Measurements from ENCODE around the gene COL23A1.
"Not testable (repeated sequence)": the region's sequence is repeated elsewhere in the genome, so short reads cannot be mapped to it uniquely, and the experiment has no call there.

The COL23A1 gene

DNA sequence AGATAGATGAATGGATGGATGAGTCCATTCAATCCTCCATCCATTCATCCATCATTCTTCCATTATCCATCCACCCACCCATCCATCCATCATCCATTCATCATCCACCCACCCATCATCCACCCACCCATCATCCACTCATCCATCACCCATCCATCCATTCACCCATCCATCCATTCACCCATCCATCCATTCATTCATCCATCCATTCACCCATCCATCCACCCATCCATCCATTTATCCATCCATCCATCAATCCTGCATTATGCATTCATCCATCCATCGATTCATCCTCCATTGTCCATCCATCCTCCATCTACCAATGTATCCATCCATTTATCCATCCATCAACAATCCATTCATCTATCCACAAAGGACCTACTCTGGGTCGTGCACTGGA lies 344.8 kb downstream of the COL23A1 start:
- peaks cover 34% of the 10 kb centered on the region for H3K4me1 Mint-ChIP-seq (ENCODE audit: low read depth)
- H3K9me3 Mint-ChIP-seq: no peaks in the 10 kb centered on the region
- H3K36me3 Mint-ChIP-seq (ENCODE audit: low read depth): no peaks in the 10 kb centered on the region
- no peak overlapping the region for H3K27ac Mint-ChIP-seq
- no peaks in the 10 kb centered on the region for H3K27me3 Mint-ChIP-seq
- DNase-seq: no peak
- H3K4me3 Mint-ChIP-seq: no peak overlapping the region

DNA sequence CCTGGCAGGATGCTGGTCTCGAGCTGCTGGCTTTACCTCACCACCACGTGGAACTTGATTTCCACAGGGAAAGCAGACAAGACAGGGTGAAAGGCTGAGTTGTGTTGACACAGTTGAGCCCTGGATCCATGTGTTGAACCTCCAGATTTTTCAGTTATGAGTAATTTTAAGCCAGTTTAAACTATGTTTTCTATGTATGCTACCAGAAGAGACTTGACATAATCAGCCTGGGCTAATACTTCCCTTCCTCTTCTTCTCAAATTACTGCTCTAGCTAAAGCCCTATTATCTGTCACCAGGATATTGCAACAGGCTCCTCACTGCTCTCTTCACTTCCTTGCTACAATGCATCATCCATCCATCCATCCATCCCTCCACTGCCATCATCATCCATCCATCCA lies 345.6 kb downstream of the COL23A1 start:
- no peaks in the 10 kb centered on the region for H3K27me3 Mint-ChIP-seq
- H3K27ac Mint-ChIP-seq: no peak overlapping the region
- no peaks in the 10 kb centered on the region for H3K36me3 Mint-ChIP-seq (ENCODE audit: low read depth)
- no peaks in the 10 kb centered on the region for H3K9me3 Mint-ChIP-seq
- H3K4me1 Mint-ChIP-seq (ENCODE audit: low read depth): peaks cover 32% of the 10 kb centered on the region
- H3K4me3 Mint-ChIP-seq: no peak overlapping the region
- DNase-seq: no peak

DNA sequence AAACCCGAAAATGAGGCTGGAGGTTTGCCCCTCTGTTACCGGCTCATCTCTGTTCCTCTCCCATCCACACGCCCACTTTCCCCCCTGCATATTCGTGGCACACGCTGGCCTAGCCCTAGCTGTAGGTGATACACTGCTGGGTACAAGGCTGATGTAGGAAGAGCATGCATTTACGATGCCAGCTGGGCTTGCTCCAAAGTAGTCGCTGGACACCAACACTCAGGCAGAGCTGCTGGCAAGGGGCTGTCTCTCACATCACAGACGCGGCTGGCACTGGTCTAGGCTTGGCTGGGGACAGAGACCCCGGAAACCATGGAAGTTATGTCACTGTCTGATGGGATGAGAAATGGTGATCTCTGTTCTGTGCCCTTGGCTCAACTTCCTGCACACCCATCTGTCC lies 347.8 kb downstream of the COL23A1 start:
- Mint-ChIP-seq H3K4me1 (ENCODE audit: low read depth) (peaks cover 32% of the 10 kb centered on the region), H3K27me3 (no peaks in the 10 kb centered on the region)

DNA sequence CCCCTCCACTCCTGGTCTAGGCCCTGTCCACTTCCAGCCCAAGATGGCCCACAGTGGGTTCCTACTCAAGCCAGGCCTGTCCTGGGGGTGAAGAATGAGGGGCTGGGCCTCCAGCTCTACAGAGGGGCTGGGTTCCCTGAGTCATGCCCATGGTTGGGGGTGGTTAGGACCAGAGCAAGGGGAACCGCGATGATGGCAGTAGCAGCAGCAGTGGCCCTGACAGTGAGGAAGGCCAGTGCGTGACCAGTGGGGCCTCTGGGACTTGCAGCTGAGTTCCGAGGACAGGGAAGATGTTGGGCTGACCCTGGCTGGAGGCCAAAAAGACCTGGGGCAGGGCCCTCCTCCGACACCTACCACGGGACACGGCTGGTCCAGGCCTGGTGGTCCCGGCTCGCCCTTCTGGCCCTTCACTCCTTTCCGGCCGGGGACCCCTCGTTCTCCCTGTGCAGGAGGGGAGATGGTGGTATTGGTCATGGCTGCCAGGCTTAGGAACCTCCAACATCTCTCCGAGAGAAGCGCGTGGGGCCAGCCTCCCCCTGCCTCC lies 348.4 kb downstream of the COL23A1 start:
- Mint-ChIP-seq H3K27ac (peak overlapping the region; percentile 83), H3K27me3 (no peaks in the 10 kb centered on the region), H3K4me1 (ENCODE audit: low read depth) (peaks cover 36% of the 10 kb centered on the region), H3K4me3 (no peak overlapping the region), H3K9me3 (no peaks in the 10 kb centered on the region), H3K36me3 (ENCODE audit: low read depth) (no peaks in the 10 kb centered on the region)
- no peak for DNase-seq

More for the DNA sequence above, 347.8 kb downstream of the COL23A1 start:
- DNase-seq: no peak
- H3K36me3 Mint-ChIP-seq (ENCODE audit: low read depth): no peaks in the 10 kb centered on the region
- H3K9me3 Mint-ChIP-seq: no peaks in the 10 kb centered on the region
- H3K4me3 Mint-ChIP-seq: no peak overlapping the region
- H3K27ac Mint-ChIP-seq: no peak overlapping the region

DNA sequence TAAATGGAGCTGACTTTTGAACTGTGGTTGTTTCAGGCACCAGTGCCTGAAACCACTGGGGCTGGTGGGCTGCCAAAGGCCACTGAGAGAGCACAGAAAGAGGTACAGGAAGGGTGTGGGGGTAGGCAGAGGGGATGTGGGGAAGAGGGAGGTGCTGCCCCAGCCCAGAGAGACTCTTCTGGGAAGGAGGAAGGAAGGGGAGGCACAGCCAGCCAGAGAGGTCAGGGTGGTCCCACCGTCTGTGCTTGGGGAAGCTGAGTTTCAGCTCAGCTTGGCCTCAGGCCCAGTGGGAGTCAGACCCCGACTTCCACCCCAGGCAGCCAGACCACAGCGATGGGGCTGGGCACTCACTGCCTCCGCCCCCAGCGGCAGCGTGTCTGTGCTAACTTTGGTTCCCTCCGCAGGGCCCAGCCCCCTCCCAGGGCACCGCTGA lies 348.9 kb downstream of the COL23A1 start:
- Mint-ChIP-seq H3K9me3 (no peaks in the 10 kb centered on the region), H3K36me3 (ENCODE audit: low read depth) (no peaks in the 10 kb centered on the region), H3K27me3 (no peaks in the 10 kb centered on the region), H3K4me3 (peak overlapping the region; percentile 60), H3K4me1 (ENCODE audit: low read depth) (peaks cover 41% of the 10 kb centered on the region), H3K27ac (peak overlapping the region; percentile 83)
- DNase-seq: no peak

DNA sequence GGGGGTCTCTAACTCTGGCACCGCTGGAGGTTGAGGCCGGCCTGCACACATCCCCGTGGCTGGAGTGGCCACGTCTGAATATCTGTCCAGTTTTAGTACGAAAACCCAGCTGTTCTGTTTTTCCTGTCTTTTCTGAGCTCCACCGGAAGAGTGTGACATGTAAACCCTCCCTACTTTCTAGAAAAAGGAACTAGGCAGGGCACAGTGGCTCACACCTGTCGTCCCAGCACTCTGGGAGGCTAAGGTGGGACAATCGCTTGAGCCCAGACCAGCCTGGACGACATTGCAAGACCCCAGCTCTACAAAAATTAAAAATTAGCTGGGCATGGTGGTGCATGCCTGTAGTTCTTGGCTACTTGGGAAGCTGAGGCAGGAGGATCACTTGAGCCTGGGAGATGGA lies 349.4 kb downstream of the COL23A1 start:
- H3K27me3 Mint-ChIP-seq: no peaks in the 10 kb centered on the region
- H3K4me3 Mint-ChIP-seq: peak overlapping the region; percentile 60
- DNase-seq: peak; percentile 46
- H3K9me3 Mint-ChIP-seq: no peaks in the 10 kb centered on the region
- peaks cover 41% of the 10 kb centered on the region for H3K4me1 Mint-ChIP-seq (ENCODE audit: low read depth)
- H3K36me3 Mint-ChIP-seq (ENCODE audit: low read depth): no peaks in the 10 kb centered on the region
- H3K27ac Mint-ChIP-seq: peak overlapping the region; percentile 87

DNA sequence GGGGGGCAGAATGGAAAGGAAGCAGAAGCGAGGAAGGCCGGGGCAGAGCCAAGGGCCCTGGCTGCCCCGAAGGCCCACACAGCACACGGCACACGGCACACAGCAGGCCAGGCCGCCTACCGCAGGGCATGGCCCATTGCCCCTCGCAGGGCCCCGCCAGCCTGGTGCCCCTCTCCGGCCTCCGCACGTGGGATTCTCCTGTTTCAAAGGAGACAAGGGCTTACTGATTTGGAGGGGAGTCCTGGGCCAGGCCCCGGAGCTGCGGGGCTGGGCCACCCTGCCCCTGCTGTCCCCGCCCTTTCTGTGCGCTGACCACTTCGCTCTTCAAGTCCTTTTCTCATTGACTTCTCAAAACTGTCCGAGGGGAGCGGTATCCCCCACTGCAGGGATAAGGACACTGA lies 349.9 kb downstream of the COL23A1 start:
- H3K27me3 Mint-ChIP-seq: no peaks in the 10 kb centered on the region
- peaks cover 41% of the 10 kb centered on the region for H3K4me1 Mint-ChIP-seq (ENCODE audit: low read depth)
- no peaks in the 10 kb centered on the region for H3K36me3 Mint-ChIP-seq (ENCODE audit: low read depth)
- H3K9me3 Mint-ChIP-seq: no peaks in the 10 kb centered on the region
- peak overlapping the region; percentile 87 for H3K27ac Mint-ChIP-seq
- no peak for DNase-seq
- no peak overlapping the region for H3K4me3 Mint-ChIP-seq

DNA sequence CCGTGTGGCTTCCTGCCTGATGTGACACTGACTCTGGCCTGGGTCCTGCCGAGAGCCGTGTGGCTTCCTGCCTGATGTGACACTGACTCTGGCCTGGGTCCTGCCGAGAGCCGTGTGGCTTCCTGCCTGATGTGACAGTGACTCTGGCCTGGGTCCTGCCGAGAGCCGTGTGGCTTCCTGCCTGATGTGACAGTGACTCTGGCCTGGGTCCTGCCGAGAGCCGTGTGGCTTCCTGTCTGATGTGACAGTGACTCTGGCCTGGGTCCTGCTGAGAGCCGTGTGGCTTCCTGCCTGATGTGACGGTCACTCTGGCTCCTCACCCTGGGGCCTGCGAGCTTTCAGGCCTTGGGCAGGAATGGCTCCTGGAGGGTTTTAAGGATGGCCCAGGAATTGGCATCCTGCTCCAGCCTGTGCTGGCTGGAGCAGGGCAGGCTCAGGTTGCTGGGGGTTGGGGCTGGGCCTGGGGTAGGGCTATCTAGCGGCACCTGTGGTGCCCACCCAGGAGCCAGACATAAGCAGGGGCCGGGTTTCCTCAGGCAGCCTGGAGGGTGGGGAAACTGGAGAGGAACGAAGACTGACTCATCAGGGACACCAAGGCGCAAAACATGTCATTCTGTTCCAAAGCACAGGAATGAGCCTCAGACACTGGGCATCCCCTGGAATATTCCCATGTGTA lies 350.4 kb downstream of the COL23A1 start:
- Mint-ChIP-seq H3K4me1 (ENCODE audit: low read depth) (peaks cover 45% of the 10 kb centered on the region), H3K27ac (peak overlapping the region; percentile 81)
- H3K27me3 Mint-ChIP-seq; H3K4me3 Mint-ChIP-seq; H3K36me3 Mint-ChIP-seq (ENCODE audit: low read depth); H3K9me3 Mint-ChIP-seq; DNase-seq: not testable (repeated sequence)

DNA sequence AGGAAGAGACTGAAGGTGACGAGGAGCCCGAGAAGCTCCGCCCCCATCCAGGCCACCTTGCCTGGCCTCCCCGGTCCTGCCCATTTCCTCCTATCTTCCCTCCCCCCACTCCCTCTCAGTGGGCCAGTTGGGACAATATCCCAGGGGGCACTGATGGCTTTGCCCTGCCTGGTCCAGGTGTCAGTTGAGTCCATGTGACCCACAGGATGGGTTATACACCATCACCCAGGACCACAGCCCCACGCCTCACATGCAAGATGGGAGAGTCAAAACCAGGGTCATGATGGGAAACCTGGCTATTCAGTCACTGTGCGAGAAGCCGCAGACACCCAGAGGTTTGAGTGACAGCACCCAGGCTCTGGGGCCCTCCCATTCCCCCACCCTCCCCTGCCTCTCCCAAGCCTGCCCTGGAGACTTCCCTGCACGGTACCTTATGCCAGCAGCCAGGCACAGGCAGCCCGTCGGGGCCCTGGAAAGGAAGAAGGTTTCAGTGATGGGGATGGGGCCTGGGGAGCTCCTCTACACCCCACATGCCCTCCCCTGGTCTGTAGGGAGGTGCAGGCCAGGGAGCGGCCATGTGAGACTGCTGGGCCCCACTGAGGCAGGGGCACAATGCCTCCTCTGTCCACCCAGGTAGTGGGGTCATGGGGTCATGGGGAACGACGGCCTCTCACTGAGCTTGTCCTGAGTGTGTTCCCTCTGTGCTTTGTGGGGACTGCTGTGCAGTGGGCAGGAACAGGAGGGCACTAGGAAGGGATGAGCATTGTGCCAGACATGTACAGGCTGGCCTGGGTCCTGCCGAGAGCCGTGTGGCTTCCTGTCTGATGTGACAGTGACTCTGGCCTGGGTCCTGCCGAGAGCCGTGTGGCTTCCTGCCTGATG lies 351.2 kb downstream of the COL23A1 start:
- H3K4me1 Mint-ChIP-seq (ENCODE audit: low read depth): peaks cover 45% of the 10 kb centered on the region
- H3K9me3 Mint-ChIP-seq: no peaks in the 10 kb centered on the region
- no peaks in the 10 kb centered on the region for H3K27me3 Mint-ChIP-seq
- DNase-seq: no peak
- H3K4me3 Mint-ChIP-seq: no peak overlapping the region
- H3K27ac Mint-ChIP-seq: peak overlapping the region; percentile 80
- H3K36me3 Mint-ChIP-seq (ENCODE audit: low read depth): no peaks in the 10 kb centered on the region

DNA sequence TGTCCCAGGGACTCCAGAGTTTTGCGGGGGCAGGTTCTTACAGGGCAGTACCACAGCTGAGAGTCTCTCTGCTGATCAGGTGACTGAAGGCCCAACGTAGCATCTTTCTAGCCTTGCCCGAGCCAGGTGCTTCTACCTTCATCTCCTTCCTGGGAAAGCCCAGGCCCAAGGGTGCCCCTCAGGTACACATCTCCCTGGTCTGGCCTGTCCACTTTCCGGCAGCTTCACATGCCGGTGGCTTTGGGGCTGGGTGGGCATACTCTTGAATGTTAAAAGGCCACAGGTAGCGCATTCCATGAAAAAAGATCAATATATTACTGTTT lies 351.9 kb downstream of the COL23A1 start:
- H3K4me3 Mint-ChIP-seq: no peak overlapping the region
- H3K9me3 Mint-ChIP-seq: no peaks in the 10 kb centered on the region
- no peaks in the 10 kb centered on the region for H3K27me3 Mint-ChIP-seq
- DNase-seq: no peak
- peak overlapping the region; percentile 63 for H3K27ac Mint-ChIP-seq
- peaks cover 45% of the 10 kb centered on the region for H3K4me1 Mint-ChIP-seq (ENCODE audit: low read depth)
- no peaks in the 10 kb centered on the region for H3K36me3 Mint-ChIP-seq (ENCODE audit: low read depth)

DNA sequence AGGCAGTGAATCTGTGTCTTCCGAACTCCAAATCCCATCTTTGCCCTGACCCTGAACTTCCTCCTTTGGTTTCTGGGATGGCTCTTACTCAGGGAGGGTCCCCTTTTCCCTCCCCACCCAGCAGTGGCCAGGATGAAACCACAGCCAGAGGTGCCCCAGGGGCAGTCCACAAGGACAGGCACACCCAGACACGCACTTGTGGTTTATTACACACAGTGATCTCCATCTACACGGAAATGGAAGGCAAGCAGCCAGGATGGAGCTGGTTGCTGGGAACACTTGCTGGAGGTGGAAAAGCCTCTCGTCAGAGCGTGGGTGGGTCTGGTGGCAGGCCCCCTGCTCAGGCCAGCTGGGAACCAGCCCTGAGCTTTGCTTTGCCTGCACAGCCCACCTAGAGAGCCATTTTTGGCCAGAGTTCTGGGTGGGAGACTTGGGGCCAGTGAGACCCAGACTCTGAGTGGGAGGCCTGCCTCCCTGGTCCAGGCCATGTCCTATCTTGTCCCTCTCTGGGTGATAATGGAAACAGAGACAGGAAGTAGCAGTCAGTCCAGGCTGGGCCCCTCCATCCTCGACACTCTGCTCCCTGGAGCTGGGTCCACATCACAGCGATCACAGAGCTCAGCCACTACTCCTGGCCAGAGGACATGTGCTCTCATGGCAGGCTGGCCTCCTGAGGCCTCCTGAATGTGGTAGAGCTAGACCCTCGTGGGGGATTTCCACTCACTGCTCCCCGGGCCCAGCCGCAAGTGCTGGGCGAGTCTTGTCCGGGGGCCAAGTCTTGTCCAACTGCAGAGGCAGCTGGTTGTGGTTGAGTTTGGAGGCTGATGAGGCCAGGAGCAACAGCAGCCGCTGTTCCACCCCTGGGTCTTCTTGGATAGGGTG lies 352.5 kb downstream of the COL23A1 start:
- no peaks in the 10 kb centered on the region for H3K36me3 Mint-ChIP-seq (ENCODE audit: low read depth)
- DNase-seq: no peak
- no peak overlapping the region for H3K4me3 Mint-ChIP-seq
- no peaks in the 10 kb centered on the region for H3K27me3 Mint-ChIP-seq
- no peaks in the 10 kb centered on the region for H3K9me3 Mint-ChIP-seq
- H3K27ac Mint-ChIP-seq: peak overlapping the region; percentile 63
- peaks cover 49% of the 10 kb centered on the region for H3K4me1 Mint-ChIP-seq (ENCODE audit: low read depth)

DNA sequence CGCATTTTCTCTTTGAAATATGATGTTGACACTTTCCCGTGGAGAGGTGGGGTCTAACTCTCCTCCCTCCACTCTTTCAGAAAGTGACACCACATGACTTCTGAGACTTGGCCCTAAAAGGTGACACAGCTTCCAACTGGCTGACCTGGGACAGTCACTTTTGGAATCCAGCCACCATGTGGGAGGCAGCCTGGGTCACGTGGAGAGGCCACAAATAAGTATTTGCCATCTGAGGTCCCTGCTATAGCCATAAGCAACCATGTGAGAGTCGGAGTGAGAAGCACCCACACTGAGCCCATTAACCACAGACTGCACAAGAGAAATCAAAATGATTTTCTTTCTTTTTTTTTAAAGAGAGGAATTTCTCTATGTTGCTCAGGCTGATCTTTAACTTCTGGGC lies 353.5 kb downstream of the COL23A1 start:
- Mint-ChIP-seq H3K27me3 (no peaks in the 10 kb centered on the region), H3K27ac (no peak overlapping the region), H3K9me3 (no peaks in the 10 kb centered on the region), H3K4me1 (ENCODE audit: low read depth) (peaks cover 47% of the 10 kb centered on the region), H3K4me3 (no peak overlapping the region), H3K36me3 (ENCODE audit: low read depth) (peaks cover 3% of the 10 kb centered on the region)
- no peak for DNase-seq

DNA sequence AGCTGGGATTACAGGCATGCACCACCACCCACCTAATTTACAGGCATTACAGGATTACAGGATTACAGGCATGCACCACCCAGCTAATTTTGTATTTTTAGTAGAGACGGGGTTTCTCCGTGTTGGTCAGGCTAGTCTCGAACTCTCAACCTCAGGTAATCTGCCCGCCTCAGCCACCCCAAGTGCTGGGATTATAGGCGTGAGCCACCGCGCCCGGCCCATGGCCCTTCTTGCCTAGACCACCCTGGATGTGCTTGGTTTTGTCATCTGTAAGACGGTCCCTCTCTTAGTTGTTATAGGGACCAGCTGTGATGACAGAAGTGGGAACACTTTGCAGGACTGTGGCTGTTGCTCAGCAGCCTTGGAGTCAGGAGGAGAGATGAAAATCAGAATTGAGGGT lies 354.1 kb downstream of the COL23A1 start:
- no peak overlapping the region for H3K27ac Mint-ChIP-seq
- H3K9me3 Mint-ChIP-seq: no peaks in the 10 kb centered on the region
- H3K4me3 Mint-ChIP-seq: no peak overlapping the region
- H3K36me3 Mint-ChIP-seq (ENCODE audit: low read depth): peaks cover 9% of the 10 kb centered on the region
- peaks cover 47% of the 10 kb centered on the region for H3K4me1 Mint-ChIP-seq (ENCODE audit: low read depth)
- DNase-seq: no peak
- no peaks in the 10 kb centered on the region for H3K27me3 Mint-ChIP-seq

DNA sequence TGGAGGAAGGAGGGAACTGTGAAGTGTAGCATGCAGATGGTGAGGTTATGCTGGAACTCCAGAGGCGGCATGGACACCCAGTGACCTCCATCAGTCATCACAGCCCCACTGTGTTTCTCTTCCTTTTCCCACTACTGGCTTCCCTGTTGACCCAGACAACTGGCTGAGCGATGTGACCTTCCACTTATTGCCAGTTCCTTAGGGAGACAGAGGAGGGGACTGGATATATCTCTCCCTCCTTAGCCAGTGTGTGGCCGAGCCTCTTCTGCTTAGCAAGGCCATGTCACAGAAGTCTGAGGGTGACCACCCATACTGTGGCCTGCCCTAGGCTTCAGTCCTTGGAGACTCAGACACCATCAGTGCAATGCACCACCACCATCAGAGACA lies 354.6 kb downstream of the COL23A1 start:
- Mint-ChIP-seq H3K27me3 (no peaks in the 10 kb centered on the region), H3K4me3 (no peak overlapping the region), H3K4me1 (ENCODE audit: low read depth) (peaks cover 47% of the 10 kb centered on the region), H3K27ac (no peak overlapping the region), H3K36me3 (ENCODE audit: low read depth) (peaks cover 14% of the 10 kb centered on the region), H3K9me3 (no peaks in the 10 kb centered on the region)
- no peak for DNase-seq
